CD4-positive, alpha-beta T cell treated with Interleukin-4 for 1 hour (primary cell): Measurements from ENCODE around the gene HTR2C.
"Not testable (repeated sequence)": the region's sequence is repeated elsewhere in the genome, so short reads cannot be mapped to it uniquely, and the experiment has no call there.

ENCODE experiments used
- DNase-seq, 2 donors: peaks; one replicate each; pipeline ENCODE4 v3.0.0-alpha.2; 2020 to 2022

HTR2C gene

GRCh38 chrX:114715096-114715495 lies 131.2 kb downstream of the HTR2C start:
- DNase-seq, result no peak

GRCh38 chrX:114717921-114718320 lies 134.0 kb downstream of the HTR2C start:
- no peak for DNase-seq

DNA sequence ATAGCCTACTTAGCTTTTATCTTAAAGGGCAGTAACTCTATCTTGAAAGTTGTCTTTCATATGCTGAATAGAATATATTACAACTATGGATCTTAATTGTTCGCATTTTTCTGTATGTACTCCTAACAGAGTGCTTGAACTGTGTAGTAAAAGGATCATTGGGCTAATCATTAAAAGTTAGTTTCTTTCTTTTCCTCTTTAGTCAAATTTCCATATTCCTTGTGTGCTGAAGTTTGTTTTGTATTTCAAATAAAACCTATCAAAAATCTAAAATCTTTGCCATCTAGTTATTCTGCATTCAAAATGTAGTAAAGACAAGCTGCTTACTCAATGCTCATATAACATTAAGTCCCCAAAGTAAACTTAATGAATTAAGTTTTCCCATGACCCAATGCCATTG lies 182.7 kb downstream of the HTR2C start:
- DNase-seq, result no peak

GRCh38 chrX:114774691-114775090 lies 190.8 kb downstream of the HTR2C start:
- DNase-seq, result no peak

DNA sequence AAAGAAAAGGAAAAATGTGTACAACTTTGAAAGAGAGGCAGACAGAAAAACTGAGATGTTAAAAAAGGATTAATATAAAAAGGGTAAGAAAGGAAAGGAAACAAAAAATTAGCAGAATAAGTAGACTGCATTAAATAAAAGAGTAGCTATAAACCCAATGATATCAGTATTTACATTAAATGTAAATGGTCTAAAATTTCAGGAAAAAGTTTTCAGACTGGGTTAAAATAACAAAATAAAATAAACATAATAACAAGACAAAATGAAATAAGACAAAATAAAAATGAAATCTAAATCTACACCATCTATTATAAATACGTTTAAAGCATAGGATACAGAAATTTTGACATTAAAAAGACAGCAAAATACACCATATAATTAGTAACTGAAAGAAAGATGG lies 199.0 kb downstream of the HTR2C start:
- DNase-seq, result no peak

- no peak for DNase-seq
These were observed 203.2 kb downstream of the HTR2C start for GRCh38 chrX:114787061-114787460.

GRCh38 chrX:114797494-114797893 lies 213.6 kb downstream of the HTR2C start:
- DNase-seq, result no peak

- DNase-seq, result no peak
These were observed 215.0 kb downstream of the HTR2C start for GRCh38 chrX:114798907-114799306.

DNA sequence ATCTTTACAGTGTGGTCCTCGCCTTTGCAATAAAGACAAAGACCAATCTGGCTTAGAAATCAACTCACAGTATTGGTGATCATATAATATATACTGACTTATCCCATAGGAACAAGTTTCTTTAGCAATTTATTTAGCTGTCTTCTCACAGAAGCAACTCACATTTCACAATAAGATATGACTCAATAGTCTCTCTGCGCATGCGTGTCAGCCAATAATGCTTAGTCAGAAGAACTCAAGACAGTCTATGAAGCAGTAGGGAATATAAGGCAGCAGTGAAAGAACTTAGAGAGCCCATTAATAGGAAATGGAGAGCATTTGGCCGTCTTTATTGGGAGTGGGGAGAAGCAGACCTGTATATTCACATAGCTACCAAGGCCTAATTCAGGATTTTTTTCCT lies 216.8 kb downstream of the HTR2C start:
- no peak for DNase-seq

GRCh38 chrX:114819509-114819908 lies 235.6 kb downstream of the HTR2C start:
- DNase-seq, result no peak

GRCh38 chrX:114841051-114841450 lies 257.2 kb downstream of the HTR2C start:
- no peak for DNase-seq

- no peak for DNase-seq
These were observed 258.3 kb downstream of the HTR2C start for GRCh38 chrX:114842181-114842580.

- DNase-seq, result no peak
These were observed 305.6 kb downstream of the HTR2C start for GRCh38 chrX:114889481-114889880.

DNA sequence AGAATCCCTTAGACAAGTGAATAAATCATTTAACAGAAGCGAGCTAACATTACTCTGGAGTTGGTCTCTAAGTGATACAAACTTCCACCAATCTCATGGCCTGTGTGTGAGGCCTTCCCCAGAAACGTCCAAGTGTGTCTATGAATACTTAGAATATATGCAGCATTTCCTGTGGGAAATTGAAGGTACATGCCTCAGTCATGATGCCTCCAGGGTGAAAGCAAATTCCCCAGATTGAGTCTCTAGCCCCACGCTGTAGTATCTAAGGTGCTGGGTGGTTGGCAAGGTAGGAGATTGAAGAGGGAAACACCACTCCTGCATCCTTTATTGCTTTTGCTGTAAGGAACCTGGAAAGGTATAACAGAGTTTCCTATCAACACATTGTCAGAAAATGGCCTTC lies 319.7 kb downstream of the HTR2C start:
- no peak for DNase-seq

DNA sequence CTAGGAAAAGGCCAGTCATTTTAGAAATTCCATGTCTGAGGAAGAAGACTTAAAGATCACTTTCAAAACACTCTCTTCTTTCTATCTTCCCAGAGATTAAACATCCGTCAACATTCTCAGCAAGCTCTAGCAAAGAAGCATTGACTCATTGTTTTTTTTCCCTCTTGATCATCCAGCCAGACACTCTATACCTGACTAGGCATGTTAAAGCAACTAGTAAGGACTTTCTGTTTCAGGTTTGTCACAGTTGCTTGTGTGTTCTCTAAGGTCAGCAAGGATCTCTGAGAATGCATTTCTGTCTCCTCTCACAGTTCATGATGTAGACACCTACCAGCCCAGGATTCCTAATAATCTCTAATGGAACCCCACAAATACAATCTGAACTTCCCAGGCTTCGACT lies 321.4 kb downstream of the HTR2C start:
- DNase-seq, result no peak

GRCh38 chrX:114906984-114907510 lies 323.2 kb downstream of the HTR2C start:
- no peak for DNase-seq

- DNase-seq, result no peak
These were observed 340.5 kb downstream of the HTR2C start for GRCh38 chrX:114924423-114924822.

- DNase-seq, result no peak
These were observed 341.0 kb downstream of the HTR2C start for GRCh38 chrX:114924856-114925255.

DNA sequence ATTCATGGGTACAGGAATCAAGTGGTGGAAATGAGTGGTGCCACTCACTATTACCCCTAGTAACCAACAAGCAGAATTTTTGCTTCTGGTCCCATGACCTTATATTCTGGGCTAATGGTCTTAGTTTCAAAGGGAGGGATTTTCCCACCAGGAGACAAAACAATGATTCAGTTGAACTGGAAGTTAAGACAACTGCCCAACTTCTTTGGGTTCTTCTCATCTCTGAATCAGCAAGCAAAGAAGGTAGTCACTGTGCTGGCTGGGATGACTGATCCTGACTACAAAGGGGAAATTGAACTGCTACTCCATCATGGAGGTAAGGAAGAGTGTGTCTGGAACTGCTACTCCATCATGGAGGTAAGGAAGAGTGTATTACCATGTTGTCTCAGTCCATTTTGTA lies 346.3 kb downstream of the HTR2C start:
- no peak for DNase-seq

GRCh38 chrX:114932550-114932949 lies 348.7 kb downstream of the HTR2C start:
- DNase-seq, result no peak

DNA sequence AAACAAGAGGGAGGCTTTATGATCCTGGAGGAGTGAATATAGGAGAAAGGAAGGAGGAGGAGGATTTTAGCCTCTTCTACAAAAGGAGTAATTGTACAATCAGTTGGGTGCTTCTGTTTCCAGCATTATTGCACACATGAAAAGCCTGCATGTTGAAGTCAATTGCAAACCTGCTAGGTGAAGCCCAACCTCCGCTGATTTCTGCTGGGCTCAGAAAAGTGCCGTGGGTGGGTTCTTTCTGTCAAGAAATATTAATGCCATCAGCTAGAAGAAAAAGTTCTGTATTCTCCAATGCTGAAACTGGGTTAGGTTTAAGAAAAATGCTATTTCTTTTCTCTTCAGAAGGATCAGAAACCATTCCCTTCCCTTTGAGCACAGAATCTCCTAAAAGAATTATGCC lies 349.4 kb downstream of the HTR2C start:
- DNase-seq, result not testable (repeated sequence)

DNA sequence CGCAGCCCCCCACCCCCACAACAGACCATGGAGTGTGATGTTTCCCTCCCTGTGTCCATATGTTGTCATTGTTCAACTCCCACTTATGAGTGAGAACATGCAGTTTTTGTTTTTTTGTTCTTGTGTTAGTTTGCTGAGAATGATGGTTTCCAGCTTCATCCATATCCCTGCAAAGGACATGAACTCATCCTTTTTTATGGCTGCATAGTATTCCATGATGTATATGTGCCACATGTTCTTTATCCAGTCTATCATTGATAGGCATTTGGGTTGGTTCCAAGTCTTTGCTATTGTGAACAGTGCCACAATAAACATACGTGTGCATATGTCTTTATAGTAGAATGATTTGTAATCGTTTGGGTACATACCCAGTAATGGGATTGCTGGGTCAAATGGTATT lies 353.2 kb downstream of the HTR2C start:
- not testable (repeated sequence) for DNase-seq

DNA sequence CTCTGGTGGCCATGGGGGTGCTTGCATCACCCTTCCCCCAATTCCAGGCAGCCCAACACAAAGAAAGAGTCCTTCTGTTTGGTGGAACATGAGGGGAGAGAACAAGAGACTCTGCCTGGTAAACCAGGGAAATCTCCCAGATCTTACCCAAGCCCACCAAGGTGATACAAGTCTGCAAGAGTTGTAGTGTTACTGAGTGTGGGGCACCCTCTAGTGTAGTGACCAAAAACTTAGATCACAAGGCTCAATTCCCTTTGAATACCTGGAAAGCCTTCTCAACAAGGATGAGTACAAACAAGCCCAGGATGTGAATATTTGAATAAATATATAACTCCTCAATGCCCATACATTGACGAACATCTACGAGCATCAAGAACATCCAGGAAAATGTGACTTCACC lies 368.8 kb downstream of the HTR2C start:
- no peak for DNase-seq
